OCI-LY7 (cell line): ENCODE results near the gene VEZF1. TPM values are rescaled to one million over a fixed set of nuclear protein-coding genes. Genes with fewer than 3 reads are reported as not detected.
A peak's percentile ranks its signal among the peaks of the same experiment; 100 is the strongest.

Experiments
- BruUV-seq: library from RNA; stranded (reverse); fragments of 400-500 nt; replicated peaks from 2 replicates; lab custom pipeline; 2021; lab: Mats Ljungman, UMichigan
- CTCF ChIA-PET: fragments of 300-600 bp; sonication (Branson Sonifier 250); formaldehyde crosslinking; loops from one replicate; lab custom pipeline; 2022; ENCODE audit warnings: antibody characterized with exemption; ENCODE audit not compliant: unreplicated experiment; lab: Charles Lee
- POLR2A ChIA-PET: fragments of 300-600 bp; sonication (Branson Sonifier 250); formaldehyde crosslinking; loops from one replicate; lab custom pipeline; 2022; ENCODE audit warnings: antibody characterized with exemption; lab: Charles Lee
- DNase-seq: peaks from one replicate; pipeline ENCODE4 v3.0.0-alpha.2; 2015; ENCODE audit warnings: low spot score
- H2AFZ ChIP-seq: fragments of 200-600 bp; sonication (generic), shearing (Covaris generic); 2 replicates; pipeline ENCODE4 v1.6.1; 2014; ENCODE audit warnings: mild to moderate bottlenecking, antibody characterized with exemption, low read length, moderate library complexity
- H3K27ac ChIP-seq: fragments of 200-600 bp; sonication (generic); 2 replicates; pipeline ENCODE4 v1.5.1; 2014; ENCODE audit warnings: mixed run types, low read depth, mild to moderate bottlenecking, moderate library complexity, low read length, inconsistent platforms; ENCODE audit not compliant: poor library complexity, severe bottlenecking
- H3K36me3 ChIP-seq: fragments of 200-600 bp; sonication (generic); 2 replicates; pipeline ENCODE4 v1.6.1; 2014; ENCODE audit warnings: mild to moderate bottlenecking, antibody characterized with exemption, low read length, moderate library complexity, mixed read lengths; ENCODE audit not compliant: insufficient read depth
- H3K4me1 ChIP-seq: fragments of 200-600 bp; sonication (generic); 2 replicates; pipeline ENCODE4 v1.5.1; 2014; ENCODE audit warnings: mild to moderate bottlenecking, low read length; ENCODE audit not compliant: insufficient read depth, poor library complexity, severe bottlenecking
- H3K4me2 ChIP-seq: fragments of 200-600 bp; sonication (generic); 2 replicates; pipeline ENCODE4 v1.6.1; 2014; ENCODE audit warnings: mild to moderate bottlenecking, low read length
- H3K4me3 ChIP-seq: fragments of 200-600 bp; sonication (generic); 2 replicates; pipeline ENCODE4 v1.5.1; 2014; ENCODE audit warnings: mild to moderate bottlenecking, low read depth, low read length; ENCODE audit not compliant: poor library complexity, severe bottlenecking
- H3K79me2 ChIP-seq: fragments of 200-600 bp; sonication (generic); 2 replicates; pipeline ENCODE4 v1.6.1; 2016; ENCODE audit warnings: low read depth, mild to moderate bottlenecking, low read length, moderate library complexity, mixed read lengths; ENCODE audit not compliant: insufficient read depth
- H3K9me2 ChIP-seq: fragments of 200-600 bp; sonication (generic); 2 replicates; pipeline ENCODE4 v1.6.1; 2016; ENCODE audit warnings: mild to moderate bottlenecking, low read length, mixed read lengths; ENCODE audit not compliant: insufficient read depth
- H3K9me3 ChIP-seq: fragments of 200-600 bp; sonication (generic); 2 replicates; pipeline ENCODE4 v1.6.1; 2014; ENCODE audit warnings: mild to moderate bottlenecking, mixed run types, low read length, mixed read lengths
- H4K20me1 ChIP-seq: fragments of 200-600 bp; sonication (generic); 2 replicates; pipeline ENCODE4 v1.6.1; 2014; ENCODE audit warnings: mild to moderate bottlenecking, antibody characterized with exemption, low read length, moderate library complexity, mixed read lengths; ENCODE audit not compliant: insufficient read depth
- CTCF ChIP-seq: fragments of 200-600 bp; sonication (generic); conservative IDR thresholded peaks from 2 replicates; pipeline ENCODE4 v1.5.1; 2014; ENCODE audit warnings: mild to moderate bottlenecking, antibody characterized with exemption, low read length, moderate library complexity, mixed read lengths
- EZH2phosphoT487 ChIP-seq: fragments of 200-600 bp; sonication (generic); IDR thresholded peaks from 2 replicates; pipeline ENCODE4 v1.6.1; 2018; ENCODE audit warnings: low read depth, borderline replicate concordance, mild to moderate bottlenecking, mixed run types, antibody characterized with exemption, low read length, moderate library complexity, mixed read lengths
- intact Hi-C: fragments of 100-400 bp; cut with micrococcal nuclease; formaldehyde crosslinking; loops from one replicate; pipeline ENCODE4 v1.10.0; 2022; ENCODE audit not compliant: unreplicated experiment
- total RNA-seq, 2 experiments: library from RNA; depleted of rRNA in 1 of 2; stranded (reverse); fragments of >200 nt in 1 of 2; shearing (Covaris generic) in 1 of 2; gene quantifications; 2 replicates each; pipeline ENCODE4 v1.2.3, GENCODE V29; 2014 to 2022

The VEZF1 gene
- total RNA-seq, 2 experiments from 2014 or later = 22.6 to 35.4 TPM

- H3K9me2 ChIP-seq = no peaks in the 10 kb centered on the region
- H3K36me3 ChIP-seq = peaks cover 3% of the 10 kb centered on the region; the same call in 1 of the 2 replicates
- intact Hi-C loops = no loop called here
- H3K4me2 ChIP-seq = no peak overlapping the region
- ChIA-PET POLR2A (interaction anchor here (0.5 to 1.0 kb wide), 5 partner anchors 16 to 131 kb away, joined by 3 to 5 read pairs (median 3); no protein-coding TSS in a partner anchor), CTCF (no interaction called here)
- no peak overlapping the region for H3K27ac ChIP-seq
- no TSS peak for BruUV-seq
- no peak overlapping the region for H2AFZ ChIP-seq
- H3K9me3 ChIP-seq = no peaks in the 10 kb centered on the region
- H3K4me1 ChIP-seq = peaks cover 41% of the 10 kb centered on the region
- H4K20me1 ChIP-seq = peaks cover 22% of the 10 kb centered on the region; the same call in 1 of the 2 replicates
- H3K4me3 ChIP-seq = no peak overlapping the region
- DNase-seq = no peak
- TF ChIP-seq EZH2phosphoT487 (no peak), CTCF (no peak)
- peaks cover 27% of the 10 kb centered on the region for H3K79me2 ChIP-seq
These were observed 2.0 kb upstream of the VEZF1 start for GRCh38 chr17:57990037-57990436.

GRCh38 chr17:57988301-57989250 lies 522 bp upstream of the VEZF1 start:
- TF ChIP-seq CTCF = no peak
- no peak for TF ChIP-seq EZH2phosphoT487
- H3K9me3 ChIP-seq = no peaks in the 10 kb centered on the region
- H3K36me3 ChIP-seq = peaks cover 17% of the 10 kb centered on the region; the same call in 1 of the 2 replicates
- peak overlapping the region; percentile 98 for H3K4me2 ChIP-seq
- peak overlapping the region; percentile 56 for H3K27ac ChIP-seq
- DNase-seq = peak; percentile 83
- H3K79me2 ChIP-seq = peaks cover 42% of the 10 kb centered on the region
- CTCF ChIA-PET = interaction anchor here (0.6 to 1.4 kb wide), 2 partner anchors 11 to 89 kb away, joined by 4 to 6 read pairs; no protein-coding TSS in a partner anchor
- intact Hi-C loops = loop anchor here (2.0 to 5.0 kb wide), 2 partner anchors 86 to 138 kb away; partner anchors contain the start of gene MRPS23
- peak overlapping the region; percentile 70 for H2AFZ ChIP-seq
- POLR2A ChIA-PET = interaction anchor here (0.6 to 1.7 kb wide), 4 partner anchors 9 to 189 kb away, joined by 4 to 5 read pairs (median 4); partner anchors contain the start of gene SRSF1
- no peaks in the 10 kb centered on the region for H3K9me2 ChIP-seq
- H4K20me1 ChIP-seq = peaks cover 29% of the 10 kb centered on the region; the same call in 1 of the 2 replicates
- BruUV-seq = TSS peak; percentile 79
- H3K4me3 ChIP-seq = peak overlapping the region; percentile 77
- H3K4me1 ChIP-seq = peaks cover 27% of the 10 kb centered on the region
